IMR-90 (cell line): Measurements from ENCODE around the gene PATJ. TPM values are rescaled to one million over a fixed set of nuclear protein-coding genes. Genes with fewer than 3 reads are reported as not detected.

Source experiments
- ATAC-seq: fragments of 200-7000 bp; cut with Tn5 transposase; 2 replicates; pipeline ENCODE4 v1.9.1; 2020; ENCODE audit warnings: low read depth, mild to moderate bottlenecking, moderate library complexity
- BruUV-seq: library from RNA; stranded (reverse); fragments of 400-500 nt; replicated peaks from 2 replicates; lab custom pipeline; 2021; lab: Mats Ljungman, UMichigan
- CTCF ChIA-PET: fragments of 300-600 bp; formaldehyde crosslinking; extraction: SDS; loops from one replicate; lab custom pipeline; 2021; ENCODE audit warnings: antibody characterized with exemption; lab: Yijun Ruan, JAX
- POLR2A ChIA-PET: fragments of 300-600 bp; sonication (Branson Sonifier 250); formaldehyde crosslinking; loops from one replicate; lab custom pipeline; 2022; ENCODE audit warnings: antibody characterized with exemption; ENCODE audit not compliant: unreplicated experiment; lab: Charles Lee
- DNase-seq: peaks from one replicate; pipeline ENCODE4 v3.0.0; 2013
- H2AFZ ChIP-seq: replicated peaks from 2 replicates; pipeline ENCODE3; 2013; ENCODE audit warnings: low read length, mild to moderate bottlenecking; ENCODE audit not compliant: poor library complexity
- H2AK5ac ChIP-seq: 2 replicates; pipeline ENCODE4 v1.6.1; 2013; ENCODE audit warnings: low read depth, low read length, inconsistent platforms
- H2AK9ac ChIP-seq: replicated peaks from 2 replicates; pipeline ENCODE3; 2013; ENCODE audit warnings: mild to moderate bottlenecking, low read depth, low read length, moderate library complexity; ENCODE audit not compliant: poor library complexity
- H2BK120ac ChIP-seq: 2 replicates; pipeline ENCODE4 v1.6.1; 2013; ENCODE audit warnings: low read depth, low read length, inconsistent platforms
- H2BK15ac ChIP-seq: 3 replicates; pipeline ENCODE4 v1.6.1; 2013; ENCODE audit warnings: low read depth, low read length, inconsistent platforms
- H2BK20ac ChIP-seq: 2 replicates; pipeline ENCODE4 v1.6.1; 2013; ENCODE audit warnings: low read depth, mild to moderate bottlenecking, inconsistent platforms, low read length, moderate library complexity
- H2BK5ac ChIP-seq: 2 replicates; pipeline ENCODE4 v1.6.1; 2013; ENCODE audit warnings: mild to moderate bottlenecking, low read depth, low read length, inconsistent platforms; ENCODE audit not compliant: poor library complexity, severe bottlenecking
- H3K14ac ChIP-seq: replicated peaks from 2 replicates; pipeline ENCODE4 v1.6.1; 2013; ENCODE audit warnings: low read depth, low read length, inconsistent platforms
- H3K18ac ChIP-seq: 2 replicates; pipeline ENCODE4 v1.6.1; 2013; ENCODE audit warnings: low read depth, low read length, control low read depth
- H3K23ac ChIP-seq: 2 replicates; pipeline ENCODE4 v1.6.1; 2013; ENCODE audit warnings: low read depth, low read length, inconsistent platforms
- H3K27ac ChIP-seq: 2 replicates; pipeline ENCODE4 v1.5.1; 2013; ENCODE audit warnings: mild to moderate bottlenecking, control low read depth, low read length; ENCODE audit not compliant: insufficient read depth
- H3K27me3 ChIP-seq: 2 replicates; pipeline ENCODE4 v1.6.1; 2013; ENCODE audit warnings: low read length; ENCODE audit not compliant: control insufficient read depth, insufficient read depth
- H3K36me3 ChIP-seq: 2 replicates; pipeline ENCODE4 v1.6.1; 2013; ENCODE audit warnings: low read length, mixed read lengths; ENCODE audit not compliant: control insufficient read depth, insufficient read depth
- H3K4ac ChIP-seq: 2 replicates; pipeline ENCODE4 v1.6.1; 2013; ENCODE audit warnings: low read depth, low read length, inconsistent platforms
- H3K4me1 ChIP-seq: 2 replicates; pipeline ENCODE4 v1.6.1; 2013; ENCODE audit warnings: low read length, mixed read lengths; ENCODE audit not compliant: control insufficient read depth, insufficient read depth
- H3K4me2 ChIP-seq: 2 replicates; pipeline ENCODE4 v1.6.1; 2013; ENCODE audit warnings: low read depth, mild to moderate bottlenecking, control low read depth, low read length, moderate library complexity
- H3K4me3 ChIP-seq: 2 replicates; pipeline ENCODE4 v1.5.1; 2013; ENCODE audit warnings: low read depth, mild to moderate bottlenecking, control low read depth, low read length, moderate library complexity; ENCODE audit not compliant: insufficient read depth
- H3K56ac ChIP-seq: 2 replicates; pipeline ENCODE4 v1.6.1; 2013; ENCODE audit warnings: low read length, inconsistent platforms; ENCODE audit not compliant: insufficient read depth; ENCODE audit errors: extremely low read depth
- H3K79me1 ChIP-seq, 2 experiments: 2 replicates each; pipeline ENCODE4 v1.6.1; 2013; ENCODE audit warnings: low read length in 2 of 2, inconsistent platforms in 1 of 2, low read depth in 1 of 2
- H3K9ac ChIP-seq: 2 replicates; pipeline ENCODE4 v1.6.1; 2013; ENCODE audit warnings: low read depth, low read length, control low read depth
- H3K9me1 ChIP-seq: 2 replicates; pipeline ENCODE4 v1.6.1; 2013; ENCODE audit warnings: low read length, inconsistent platforms; ENCODE audit not compliant: insufficient read depth
- H3K9me3 ChIP-seq: 2 replicates; pipeline ENCODE4 v1.6.1; 2013; ENCODE audit warnings: low read length; ENCODE audit not compliant: control insufficient read depth, insufficient read depth
- H4K20me1 ChIP-seq: 2 replicates; pipeline ENCODE4 v1.6.1; 2013; ENCODE audit warnings: low read length, inconsistent platforms; ENCODE audit not compliant: insufficient read depth
- H4K5ac ChIP-seq: 2 replicates; pipeline ENCODE4 v1.6.1; 2013; ENCODE audit warnings: mild to moderate bottlenecking, low read depth, low read length, control low read depth
- H4K8ac ChIP-seq, 2 experiments: 2 replicates each; pipeline ENCODE4 v1.6.1; 2013; ENCODE audit warnings: low read depth in 2 of 2, low read length in 2 of 2, control low read depth in 1 of 2, inconsistent platforms in 1 of 2
- H4K91ac ChIP-seq: 2 replicates; pipeline ENCODE4 v1.6.1; 2013; ENCODE audit warnings: low read depth, low read length, inconsistent platforms; ENCODE audit not compliant: insufficient read depth
- CEBPB ChIP-seq: IDR thresholded peaks from 2 replicates; pipeline ENCODE4 v1.6.1; 2012; ENCODE audit warnings: low read depth, low read length, improper control_type of control experiment
- CHD1 ChIP-seq: IDR thresholded peaks from 2 replicates; pipeline ENCODE4 v1.6.1; 2012; ENCODE audit warnings: low read depth, low read length, improper control_type of control experiment
- CTCF ChIP-seq: conservative IDR thresholded peaks from 2 replicates; pipeline ENCODE4 v1.5.1; 2012; ENCODE audit warnings: mild to moderate bottlenecking, low read depth, low read length, improper control_type of control experiment
- ELK1 ChIP-seq: fragments of 150-350 bp; IDR thresholded peaks from 2 replicates; pipeline ENCODE4 v1.6.1; 2016; ENCODE audit warnings: low read depth, mild to moderate bottlenecking, low read length, moderate library complexity, borderline replicate concordance
- FOS ChIP-seq: fragments of 150-350 bp; IDR thresholded peaks from 2 replicates; pipeline ENCODE4 v1.6.1; 2016; ENCODE audit warnings: low read depth, low read length
- MAFK ChIP-seq: IDR thresholded peaks from 2 replicates; pipeline ENCODE4 v1.6.1; 2012; ENCODE audit warnings: low read depth, low read length, improper control_type of control experiment
- MXI1 ChIP-seq: IDR thresholded peaks from 2 replicates; pipeline ENCODE4 v1.6.1; 2012; ENCODE audit warnings: low read depth, mild to moderate bottlenecking, low read length, moderate library complexity, borderline replicate concordance
- RAD21 ChIP-seq: IDR thresholded peaks from 2 replicates; pipeline ENCODE4 v1.6.1; 2012; ENCODE audit warnings: low read length, improper control_type of control experiment
- RCOR1 ChIP-seq: IDR thresholded peaks from 2 replicates; pipeline ENCODE4 v1.6.1; 2012; ENCODE audit warnings: mild to moderate bottlenecking, low read length, improper control_type of control experiment; ENCODE audit not compliant: insufficient replicate concordance
- RFX5 ChIP-seq: IDR thresholded peaks from 2 replicates; pipeline ENCODE4 v1.8.0; 2012; ENCODE audit warnings: low read depth, mild to moderate bottlenecking, low read length, moderate library complexity
- USF2 ChIP-seq: fragments of 150-350 bp; IDR thresholded peaks from 2 replicates; pipeline ENCODE4 v1.6.1; 2017; ENCODE audit warnings: mild to moderate bottlenecking, antibody characterized with exemption, low read length, low read depth
- WGBS, 2 experiments: methylation state at CpG; one replicate each; pipeline versions ENCODE4 v1.1.5 to v1.1.7; 2013; ENCODE audit warnings: missing lambda C conversion rate in 2 of 2; ENCODE audit not compliant: insufficient read length in 1 of 2; ENCODE audit errors: extremely low coverage in 2 of 2; 5-methylcytosine and 5-hydroxymethylcytosine counted together
- dilution Hi-C: fragments of 300-500 bp; cut with HindIII; formaldehyde crosslinking; loops from one replicate; pipeline ENCODE4 v1.14.3; 2018; ENCODE audit warnings: low sequenced_read_pairs; ENCODE audit not compliant: unreplicated experiment
- in situ Hi-C: fragments of 300-500 bp; cut with MboI; formaldehyde crosslinking; loops from 3 replicates; pipeline ENCODE4 v1.14.3; 2019; ENCODE audit warnings: low sequenced_read_pairs, inconsistent platforms, mixed read lengths
- intact Hi-C: fragments of 100-400 bp; cut with micrococcal nuclease; formaldehyde crosslinking; loops from 2 replicates; pipeline ENCODE4 v1.10.0; 2022
- polyA plus RNA-seq, 3 experiments: library from polyadenylated mRNA; depleted of rRNA; stranded (reverse); fragments of >200 nt; gene quantifications; 2 replicates each; pipeline ENCODE4 v1.2.3, GENCODE V29; 2012; ENCODE audit warnings: low replicate concordance in 1 of 3
- total RNA-seq: library from RNA; depleted of rRNA; stranded (reverse); fragments of >200 nt; gene quantifications from 2 replicates; pipeline ENCODE4 v1.2.3, GENCODE V29; 2012

PATJ gene
- total and polyA plus RNA-seq, 2 of the 4 experiments (the other 2 are of a cell fraction), result 2.0 to 3.4 TPM

- H2BK15ac ChIP-seq, result no peak overlapping the region
Observed at GRCh38 chr1:62093261-62093660, 351.0 kb downstream of the PATJ start.

More at GRCh38 chr1:62093261-62093660, 351.0 kb downstream of the PATJ start:
- Histone ChIP-seq H3K4me1 (no peaks in the 10 kb centered on the region), H4K5ac (no peak overlapping the region), H2BK5ac (no peak overlapping the region), H3K79me1 (no peaks in the 10 kb centered on the region), H3K9me3 (no peaks in the 10 kb centered on the region), H3K56ac (no peak overlapping the region), H3K18ac (no peak overlapping the region), H3K9me1 (no peaks in the 10 kb centered on the region), H3K36me3 (no peaks in the 10 kb centered on the region), H2BK20ac (no peak overlapping the region), H2AK5ac (no peak overlapping the region), H3K4ac (no peak overlapping the region), H3K4me2 (no peak overlapping the region), H2AFZ (no peak overlapping the region), H2AK9ac (no peak overlapping the region), H3K27ac (no peak overlapping the region), H3K14ac (no peak overlapping the region), H3K4me3 (no peak overlapping the region), H4K20me1 (no peaks in the 10 kb centered on the region), H4K8ac (no peak overlapping the region), H2BK120ac (no peak overlapping the region), H3K27me3 (no peaks in the 10 kb centered on the region), H4K91ac (no peak overlapping the region), H3K9ac (no peak overlapping the region), H3K23ac (no peak overlapping the region)
- no CpG with 5 or more reads among the region's 3 CpGs for WGBS, 2 experiments
- no peak for TF ChIP-seq CEBPB
- TF ChIP-seq MXI1, result no peak
- TF ChIP-seq RFX5, result no peak
- TF ChIP-seq CHD1, result no peak
- no peak for TF ChIP-seq RAD21
- TF ChIP-seq MAFK, result no peak
- no peak for TF ChIP-seq RCOR1
- no peak for TF ChIP-seq CTCF
- no peak for TF ChIP-seq FOS
- TF ChIP-seq ELK1, result no peak
- TF ChIP-seq USF2, result no peak
- BruUV-seq, result no TSS peak
- ChIA-PET CTCF (interaction anchor here (0.5 to 1.9 kb wide), 4 partner anchors 10 to 322 kb away, joined by 3 to 5 read pairs (median 4); no protein-coding TSS in a partner anchor), POLR2A (no interaction called here)
- intact Hi-C loops, result no loop called here
- in situ Hi-C loops, result no loop called here
- ATAC-seq, result no peak
- dilution Hi-C loops, result no loop called here
- no peak for DNase-seq
